ENCODE data around the gene UNC13A.

- TF ChIP-seq CTCF (IDR thresholded peaks at IDR 0.05), result no peak
- TF ChIP-seq POLR2AphosphoS5 (IDR thresholded peaks at IDR 0.05), result no peak
- TF ChIP-seq POLR2A (IDR thresholded peaks at IDR 0.05), result no peak
Observed at GRCh38 chr19:17614476-17614875, 73.7 kb downstream of the UNC13A start.
